Gastrocnemius medialis (tissue), 4 donors: ENCODE results near the gene COA1. TPM values are rescaled to one million over a fixed set of nuclear protein-coding genes. Genes with fewer than 3 reads are reported as not detected.

Source experiments
- ATAC-seq, 2 donors: fragments of 150-250 bp; one replicate each; pipeline ENCODE4 v1.9.1; 2016
- DNase-seq, 2 donors: peaks; one replicate each; pipeline ENCODE4 v3.0.0-alpha.2; 2019
- H3K27ac ChIP-seq, 4 donors: fragments of 200-600 bp; sonication (generic); 1 replicate in 1 of 4; 2 replicates in 3 of 4; pipeline ENCODE4 v1.5.1; 2016 to 2018; ENCODE audit warnings: mild to moderate bottlenecking in 2 of 4, moderate library complexity in 1 of 4
- H3K27me3 ChIP-seq, 3 donors: fragments of 200-600 bp; sonication (generic) in 2 of 3; 1 replicate in 1 of 3; 2 replicates in 2 of 3; pipeline versions ENCODE4 v1.5.1 to v1.6.0; 2016 to 2019; ENCODE audit warnings: mild to moderate bottlenecking in 1 of 3, moderate library complexity in 1 of 3
- H3K36me3 ChIP-seq, 2 donors: fragments of 200-600 bp; sonication (generic) in 1 of 2; one replicate each; pipeline ENCODE4 v1.5.1; 2017 to 2018
- H3K4me1 ChIP-seq, 2 donors: fragments of 200-600 bp; sonication (generic) in 1 of 2; one replicate each; pipeline ENCODE4 v1.5.1; 2016 to 2017; ENCODE audit warnings: mild to moderate bottlenecking in 2 of 2
- H3K4me3 ChIP-seq, 4 donors: fragments of 200-600 bp; sonication (generic) in 3 of 4; 1 replicate in 1 of 4; 2 replicates in 3 of 4; pipeline ENCODE4 v1.5.1; 2016 to 2019; ENCODE audit warnings: mild to moderate bottlenecking in 2 of 4
- H3K9me3 ChIP-seq, 3 donors: fragments of 200-600 bp; sonication (generic) in 2 of 3; 1 replicate in 1 of 3; 2 replicates in 2 of 3; pipeline ENCODE4 v1.5.1; 2016 to 2019
- CTCF ChIP-seq, 5 experiments: fragments of 450-650 bp in 3 of 5; fragments of 200-600 bp in 2 of 5; sonication (generic) in 2 of 5; IDR thresholded peaks in 4 of 5; conservative IDR thresholded peaks in 1 of 5; 1 replicate in 4 of 5; 2 replicates in 1 of 5; pipeline ENCODE4 v1.5.1; 2016 to 2019; ENCODE audit warnings: antibody characterized with exemption in 5 of 5, mild to moderate bottlenecking in 3 of 5, moderate library complexity in 3 of 5
- POLR2A ChIP-seq, 2 donors: fragments of 450-650 bp; IDR thresholded peaks; one replicate each; pipeline ENCODE4 v1.6.1; 2017; ENCODE audit warnings: antibody characterized with exemption in 2 of 2, mild to moderate bottlenecking in 2 of 2, moderate library complexity in 2 of 2
- in situ Hi-C, 4 donors: fragments of 200-750 bp; cut with MboI; loops; one replicate each; pipeline versions ENCODE4 v1.15.0 to v1.8.0; 2017; ENCODE audit warnings: low sequenced_read_pairs in 4 of 4
- intact Hi-C: fragments of 100-400 bp; cut with DNase I; formaldehyde crosslinking; loops from one replicate; pipeline ENCODE4 v1.15.1; 2023; ENCODE audit warnings: low total_unique reads
- total RNA-seq, 4 donors: library from RNA; depleted of rRNA; stranded (reverse); fragments of >200 nt; gene quantifications; one replicate each; pipeline versions ENCODE4 v1.1.0 to v1.2.3, GENCODE V29; 2016

Gene COA1
- total RNA-seq, 4 donors from 2014 or later: 34.9 to 55.2 (median 49.3) TPM

DNA sequence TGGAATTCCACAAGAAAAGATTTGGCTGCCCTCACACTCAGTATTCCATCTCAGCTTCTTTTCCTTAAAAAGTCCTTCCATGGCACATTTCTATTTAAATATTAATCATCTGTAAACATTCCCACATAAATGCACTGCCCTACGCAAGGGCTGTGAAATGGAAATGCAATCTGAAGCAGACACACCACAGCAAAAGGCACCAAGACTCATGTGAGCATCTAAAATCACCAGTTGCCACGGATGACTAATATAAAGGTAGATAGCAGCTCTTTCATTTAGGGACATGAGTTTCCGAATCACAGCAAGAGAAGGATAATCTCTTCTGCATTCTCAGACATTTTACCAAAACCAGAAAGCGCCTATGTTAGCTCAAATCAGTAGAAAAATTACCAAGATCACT, 31.6 kb downstream of the COA1 start:
- H3K27ac ChIP-seq: no peak overlapping the region
- H3K36me3 ChIP-seq: no peaks in the 10 kb centered on the region
- in situ Hi-C loops: loop anchor here in 2 of 4 donors (5.0 to 10.0 kb wide), 2 partner anchors 113 to 115 kb away; partner anchors contain the start of gene STK17A (in 2 of the 2)
- ATAC-seq (no peak), DNase-seq (no peak)
- peaks cover 18 to 26% of the 10 kb centered on the region in 2 donors for H3K4me1 ChIP-seq
- H3K27me3 ChIP-seq: no peaks in the 10 kb centered on the region
- H3K4me3 ChIP-seq: no peak overlapping the region
- TF ChIP-seq CTCF (IDR thresholded peaks at IDR 0.05 in 4 of 5, conservative IDR thresholded peaks at IDR 0.05 in 1 of 5): no peak
- no peak for TF ChIP-seq POLR2A (IDR thresholded peaks at IDR 0.05)
- H3K9me3 ChIP-seq: no peaks in the 10 kb centered on the region
- intact Hi-C loops: no loop called here

DNA sequence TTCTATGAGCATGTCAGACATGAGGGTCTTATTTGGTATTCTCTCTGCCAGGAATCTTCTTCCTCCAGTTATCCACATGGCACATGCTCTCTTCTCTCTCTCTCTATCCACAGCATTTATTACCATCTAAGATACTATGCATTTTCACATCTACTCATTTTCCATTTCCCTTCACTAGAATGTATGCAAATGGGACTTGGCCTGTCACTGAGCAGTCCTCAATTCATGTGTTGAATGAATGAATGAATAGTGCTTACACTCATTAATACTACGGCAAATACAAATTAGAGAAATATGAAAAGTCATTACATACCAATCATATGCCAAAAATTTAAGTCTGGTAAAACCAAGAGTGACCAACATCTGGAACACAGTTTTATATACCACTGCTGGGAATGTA, 34.0 kb downstream of the COA1 start:
- intact Hi-C loops: no loop called here
- Histone ChIP-seq H3K36me3 (no peaks in the 10 kb centered on the region), H3K4me1 (peaks cover 5 to 16% of the 10 kb centered on the region in 2 donors), H3K27me3 (no peaks in the 10 kb centered on the region), H3K9me3 (no peaks in the 10 kb centered on the region), H3K4me3 (no peak overlapping the region), H3K27ac (no peak overlapping the region)
- TF ChIP-seq CTCF (IDR thresholded peaks at IDR 0.05 in 4 of 5, conservative IDR thresholded peaks at IDR 0.05 in 1 of 5): no peak
- TF ChIP-seq POLR2A (IDR thresholded peaks at IDR 0.05): no peak
- no peak for DNase-seq
- in situ Hi-C loops: loop anchor here in 2 of 4 donors (5.0 to 10.0 kb wide), 2 partner anchors 111 to 113 kb away; partner anchors contain the start of gene STK17A (in 2 of the 2)
- no peak for ATAC-seq

GRCh38 chr7:43694399-43694748, 34.9 kb downstream of the COA1 start:
- TF ChIP-seq CTCF (IDR thresholded peaks at IDR 0.05 in 4 of 5, conservative IDR thresholded peaks at IDR 0.05 in 1 of 5) (no peak), POLR2A (IDR thresholded peaks at IDR 0.05) (no peak)
- intact Hi-C loops: no loop called here

GRCh38 chr7:43693687-43694398, 35.5 kb downstream of the COA1 start:
- DNase-seq: no peak
- H3K27ac ChIP-seq: no peak overlapping the region
- peaks cover 5 to 16% of the 10 kb centered on the region in 2 donors for H3K4me1 ChIP-seq
- no peaks in the 10 kb centered on the region for H3K27me3 ChIP-seq
- ATAC-seq: no peak
- H3K9me3 ChIP-seq: no peaks in the 10 kb centered on the region
- TF ChIP-seq POLR2A (IDR thresholded peaks at IDR 0.05): no peak
- in situ Hi-C loops (loop anchor here in 1 of 4 donors (10.0 kb wide), 1 partner anchor 109 kb away; the partner anchor contains the start of gene STK17A), intact Hi-C loops (no loop called here)
- H3K4me3 ChIP-seq: no peak overlapping the region
- H3K36me3 ChIP-seq: no peaks in the 10 kb centered on the region

More at GRCh38 chr7:43694399-43694748, 34.9 kb downstream of the COA1 start:
- no peaks in the 10 kb centered on the region for H3K27me3 ChIP-seq
- no peaks in the 10 kb centered on the region for H3K9me3 ChIP-seq
- DNase-seq (no peak), ATAC-seq (no peak)
- no peak overlapping the region for H3K27ac ChIP-seq
- H3K4me1 ChIP-seq: peaks cover 5 to 16% of the 10 kb centered on the region in 2 donors
- no peak overlapping the region for H3K4me3 ChIP-seq
- in situ Hi-C loops: loop anchor here in 1 of 4 donors (10.0 kb wide), 1 partner anchor 110 kb away; the partner anchor contains the start of gene STK17A
- H3K36me3 ChIP-seq: no peaks in the 10 kb centered on the region

DNA sequence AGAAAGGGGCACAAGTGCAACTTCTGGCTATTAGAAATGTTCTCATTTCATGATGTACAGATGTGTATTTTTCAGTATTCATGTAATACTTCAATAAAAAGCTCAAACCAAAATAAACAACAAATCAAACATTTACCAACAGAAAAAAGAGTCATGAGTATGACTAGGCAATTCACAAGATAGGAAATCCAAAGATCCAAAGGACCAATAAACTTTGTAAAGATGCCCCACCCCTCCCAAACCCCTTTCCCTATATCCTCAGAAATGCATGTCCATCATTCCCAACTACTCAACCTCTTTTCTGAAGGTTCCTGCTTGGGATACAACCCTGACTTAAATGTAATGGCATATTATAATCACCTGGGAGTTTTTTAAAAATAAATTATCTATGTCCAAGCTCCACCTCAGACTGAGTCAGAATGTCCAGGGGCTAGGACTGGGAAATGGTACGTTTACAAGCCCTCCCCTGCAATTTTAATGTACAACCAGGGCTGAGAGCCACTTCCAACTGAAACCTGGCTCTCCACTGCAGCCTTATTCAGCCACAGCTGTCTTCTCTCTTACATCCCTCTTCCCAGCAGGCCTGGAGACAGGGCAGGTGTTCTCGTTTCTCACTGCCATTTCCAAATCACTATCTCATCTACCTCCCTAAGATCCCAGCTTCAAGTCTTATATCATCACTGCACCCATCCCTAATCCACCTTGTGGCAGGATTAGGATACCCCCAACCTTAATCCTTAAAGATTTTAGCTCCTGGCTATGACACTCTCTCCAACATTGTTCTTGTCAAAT, 36.5 kb downstream of the COA1 start:
- in situ Hi-C loops: loop anchor here in 1 of 4 donors (10.0 kb wide), 1 partner anchor 108 kb away; the partner anchor contains the start of gene STK17A
- intact Hi-C loops: no loop called here
- TF ChIP-seq POLR2A (IDR thresholded peaks at IDR 0.05): no peak
- Histone ChIP-seq H3K27me3 (no peaks in the 10 kb centered on the region), H3K9me3 (no peaks in the 10 kb centered on the region), H3K4me1 (peaks cover 5 to 14% of the 10 kb centered on the region in 2 donors), H3K36me3 (no peaks in the 10 kb centered on the region), H3K27ac (no peak overlapping the region), H3K4me3 (no peak overlapping the region)
- ATAC-seq: peak in 1 of 2 donors; percentile 53
- no peak for DNase-seq
